ENCODE data around the gene BARHL1. TPM values are rescaled to one million over a fixed set of nuclear protein-coding genes. Genes with fewer than 3 reads are reported as not detected.

BARHL1 gene
- total and polyA plus RNA-seq, 9 of the 15 experiments (the other 6 are each of a cell fraction or from before 2014, with no cell fraction given), result not detected

GRCh38 chr9:132638240-132638639 is 55.8 kb downstream of the BARHL1 start (continued):
- no peak for TF ChIP-seq KLF6 (CRISPR knock-in tag; IDR thresholded peaks at IDR 0.05; ENCODE audit: borderline replicate concordance)
- no peak for TF ChIP-seq RFX7 (CRISPR knock-in tag; IDR thresholded peaks at IDR 0.05)

- CTCF ChIA-PET (ENCODE audit: low intra/inter-chr PET ratio), result no interaction called here
- DNase-seq (ENCODE audit: extremely low read depth in 1 of 4, low spot score in 3 of 4) (no peak), ATAC-seq (no peak), FAIRE-seq (no peak)
- H3K4me3 ChIP-seq, result no peak overlapping the region
- no TSS peak for BruUV-seq (replicated peaks)
- no peak overlapping the region for H3K4me2 ChIP-seq (ENCODE audit: insufficient read depth, low read length)
- WGBS (ENCODE audit: insufficient coverage, low coverage, missing lambda C conversion rate), result 100% methylated on average over 5 of the region's 5 CpGs
- no peak overlapping the region for H3K9ac ChIP-seq (ENCODE audit: insufficient read depth in 1 of 2, low read depth in 2 of 2, low read length in 2 of 2)
- no peaks in the 10 kb centered on the region for H3K79me2 ChIP-seq (ENCODE audit: control insufficient read depth, insufficient read depth, low read length)
- no peaks in the 10 kb centered on the region for H3K4me1 ChIP-seq (replicated peaks in 1 of 2; ENCODE audit: control insufficient read depth in 2 of 2, insufficient read depth in 2 of 2, low read length in 2 of 2)
- H3K9me1 ChIP-seq (ENCODE audit: control insufficient read depth, insufficient read depth, low read length), result no peaks in the 10 kb centered on the region
- H3K9me3 ChIP-seq (replicated peaks; ENCODE audit: control insufficient read depth, insufficient read depth, low read depth, low read length), result no peaks in the 10 kb centered on the region
- peaks cover 84% of the 10 kb centered on the region; the same call in 2 of the 3 replicates for H3K36me3 ChIP-seq (ENCODE audit: control insufficient read depth, insufficient read depth, low read length)
- POLR2A ChIA-PET, result no interaction called here
- in situ Hi-C loops (cut with MboI) (no loop called here), intact Hi-C loops (cut with micrococcal nuclease) (no loop called here)
- no peaks in the 10 kb centered on the region for H4K20me1 ChIP-seq (replicated peaks; ENCODE audit: control insufficient read depth, insufficient read depth, low read length)
- H3K27me3 ChIP-seq (ENCODE audit: control insufficient read depth in 2 of 2, insufficient read depth in 2 of 2, low read length in 2 of 2), result no peaks in the 10 kb centered on the region
- no peak overlapping the region for H3K27ac ChIP-seq (ENCODE audit: extremely low read depth, low read depth, low read length)
- no peak overlapping the region for H2AFZ ChIP-seq (ENCODE audit: low read depth, low read length)
- TF ChIP-seq KAT8 (IDR thresholded peaks at IDR 0.05; ENCODE audit: low read depth) (no peak), TEAD2 (tag; IDR thresholded peaks at IDR 0.05) (no peak), MAZ (CRISPR knock-in tag; conservative IDR thresholded peaks at IDR 0.05 in 1 of 2, IDR thresholded peaks at IDR 0.05 in 1 of 2) (no peak), SMAD3 (CRISPR knock-in tag; conservative IDR thresholded peaks at IDR 0.05) (no peak), GABPB2 (CRISPR knock-in tag; conservative IDR thresholded peaks at IDR 0.05) (no peak), POLR2AphosphoS2 (IDR thresholded peaks at IDR 0.05; ENCODE audit: low read length) (no peak), SMC3 (conservative IDR thresholded peaks at IDR 0.05; ENCODE audit: insufficient read depth, low read depth, low read length) (no peak), RBM39 (optimal IDR thresholded peaks at IDR 0.05; ENCODE audit: low read depth, low read length) (no peak), REST (IDR thresholded peaks at IDR 0.05; ENCODE audit: borderline replicate concordance) (no peak), REST (CRISPR knock-in tag; IDR thresholded peaks at IDR 0.05; ENCODE audit: low read depth) (no peak), HMGN3 (IDR thresholded peaks at IDR 0.05; ENCODE audit: borderline replicate concordance, extremely low read depth, insufficient read length, low read depth, low read length) (no peak), ETV1 (tag; conservative IDR thresholded peaks at IDR 0.05; ENCODE audit: low read depth) (no peak)
Observed at GRCh38 chr9:132639322-132639721, 56.9 kb downstream of the BARHL1 start.

All from K562 (cell line).